ENCODE results near the gene DAGLA. TPM values are rescaled to one million over a fixed set of nuclear protein-coding genes. Genes with fewer than 3 reads are reported as not detected.

DAGLA gene
- total and polyA plus RNA-seq, 2 of the 13 experiments (the other 11 are each of a cell fraction or from before 2014, with no cell fraction given) = 2.6 to 3.9 TPM

DNA sequence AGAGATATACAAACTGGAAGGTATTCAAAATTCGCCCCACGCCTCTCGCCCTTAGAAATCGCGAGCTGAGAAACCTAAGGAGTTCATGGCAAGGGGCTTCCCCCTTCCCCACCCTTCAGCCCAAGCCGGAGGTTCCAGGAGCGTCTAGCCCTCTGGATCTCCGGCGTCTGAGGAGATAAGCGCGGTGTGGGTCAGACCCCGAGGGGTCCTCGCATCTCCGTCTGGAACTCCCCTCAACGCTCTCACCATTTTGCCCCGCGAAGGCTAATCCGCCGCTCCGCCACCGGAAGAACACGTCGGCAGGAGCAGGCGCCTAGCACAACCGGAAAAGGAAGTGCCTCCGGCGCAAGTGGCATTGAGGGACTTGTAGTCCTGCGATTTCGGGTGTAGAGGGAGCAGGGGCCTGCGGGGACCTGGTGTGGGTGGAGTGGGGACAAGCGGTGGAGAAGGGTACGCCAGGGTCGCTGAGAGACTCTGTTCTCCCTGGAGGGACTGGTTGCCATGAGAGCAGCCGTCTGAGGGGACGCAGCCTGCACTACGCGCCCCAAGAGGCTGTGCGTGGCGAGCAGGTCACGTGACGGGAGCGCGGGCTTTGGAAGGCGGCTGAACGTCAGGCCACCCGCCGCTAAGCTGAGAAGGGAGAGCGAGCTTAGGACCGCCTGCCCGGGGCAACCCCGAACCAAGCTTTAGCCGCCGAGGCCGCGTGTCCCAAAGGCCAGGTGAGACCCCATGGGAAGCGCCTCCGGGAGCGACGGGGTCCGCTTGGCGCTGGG, 112.3 kb downstream of the DAGLA start, which contains the start of the genes FEN1 and TMEM258 (continued):
- TF ChIP-seq, protein P1, sequence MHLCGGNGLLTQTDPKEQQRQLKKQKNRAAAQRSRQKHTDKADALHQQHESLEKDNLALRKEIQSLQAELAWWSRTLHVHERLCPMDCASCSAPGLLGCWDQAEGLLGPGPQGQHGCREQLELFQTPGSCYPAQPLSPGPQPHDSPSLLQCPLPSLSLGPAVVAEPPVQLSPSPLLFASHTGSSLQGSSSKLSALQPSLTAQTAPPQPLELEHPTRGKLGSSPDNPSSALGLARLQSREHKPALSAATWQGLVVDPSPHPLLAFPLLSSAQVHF (CRISPR knock-in tag; IDR thresholded peaks at IDR 0.05) = 0 out of 2 replicates have a peak, but pooled peaks have one; percentile 41
- 0 out of 2 replicates have a peak, but pooled peaks have one; percentile 22 for TF ChIP-seq NCOR1 (IDR thresholded peaks at IDR 0.05; ENCODE audit: borderline replicate concordance, low read length)
- TF ChIP-seq, protein P2, sequence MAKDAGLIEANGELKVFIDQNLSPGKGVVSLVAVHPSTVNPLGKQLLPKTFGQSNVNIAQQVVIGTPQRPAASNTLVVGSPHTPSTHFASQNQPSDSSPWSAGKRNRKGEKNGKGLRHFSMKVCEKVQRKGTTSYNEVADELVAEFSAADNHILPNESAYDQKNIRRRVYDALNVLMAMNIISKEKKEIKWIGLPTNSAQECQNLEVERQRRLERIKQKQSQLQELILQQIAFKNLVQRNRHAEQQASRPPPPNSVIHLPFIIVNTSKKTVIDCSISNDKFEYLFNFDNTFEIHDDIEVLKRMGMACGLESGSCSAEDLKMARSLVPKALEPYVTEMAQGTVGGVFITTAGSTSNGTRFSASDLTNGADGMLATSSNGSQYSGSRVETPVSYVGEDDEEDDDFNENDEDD (CRISPR knock-in tag; IDR thresholded peaks at IDR 0.05; ENCODE audit: borderline replicate concordance) = peak; percentile 99
- no peak for TF ChIP-seq MTA1 (CRISPR knock-in tag; IDR thresholded peaks at IDR 0.05; ENCODE audit: borderline replicate concordance)
- TF ChIP-seq EED (CRISPR knock-in tag; IDR thresholded peaks at IDR 0.05) = no peak
- TF ChIP-seq THYN1 (CRISPR knock-in tag; IDR thresholded peaks at IDR 0.05; ENCODE audit: borderline replicate concordance, low read depth) = no peak
- peak; percentile 90 for TF ChIP-seq TAF1 (CRISPR knock-in tag; IDR thresholded peaks at IDR 0.05)
- TF ChIP-seq TCF7 (IDR thresholded peaks at IDR 0.05; ENCODE audit: low read depth) = no peak
- no peak for TF ChIP-seq SMAD9 (CRISPR knock-in tag; IDR thresholded peaks at IDR 0.05)
- peak; percentile 93 for TF ChIP-seq SALL2 (CRISPR knock-in tag; IDR thresholded peaks at IDR 0.05)
- TF ChIP-seq ZNF841 (CRISPR knock-in tag; IDR thresholded peaks at IDR 0.05; ENCODE audit: borderline replicate concordance) = no peak
- 0 out of 2 replicates have a peak, but pooled peaks have one; percentile 77 for TF ChIP-seq RFXANK (CRISPR knock-in tag; IDR thresholded peaks at IDR 0.05)
- TF ChIP-seq ZNF776 (CRISPR knock-in tag; IDR thresholded peaks at IDR 0.05) = peak; percentile 90; the same call in 1 of the 2 replicates
- TF ChIP-seq, protein P3, sequence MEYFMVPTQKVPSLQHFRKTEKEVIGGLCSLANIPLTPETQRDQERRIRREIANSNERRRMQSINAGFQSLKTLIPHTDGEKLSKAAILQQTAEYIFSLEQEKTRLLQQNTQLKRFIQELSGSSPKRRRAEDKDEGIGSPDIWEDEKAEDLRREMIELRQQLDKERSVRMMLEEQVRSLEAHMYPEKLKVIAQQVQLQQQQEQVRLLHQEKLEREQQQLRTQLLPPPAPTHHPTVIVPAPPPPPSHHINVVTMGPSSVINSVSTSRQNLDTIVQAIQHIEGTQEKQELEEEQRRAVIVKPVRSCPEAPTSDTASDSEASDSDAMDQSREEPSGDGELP (IDR thresholded peaks at IDR 0.05; ENCODE audit: borderline replicate concordance, low read depth) = 0 out of 2 replicates have a peak, but pooled peaks have one; percentile 33
- 0 out of 2 replicates have a peak, but pooled peaks have one; percentile 52 for TF ChIP-seq KLF12 (CRISPR knock-in tag; IDR thresholded peaks at IDR 0.05; ENCODE audit: borderline replicate concordance)
- TF ChIP-seq, protein P4, sequence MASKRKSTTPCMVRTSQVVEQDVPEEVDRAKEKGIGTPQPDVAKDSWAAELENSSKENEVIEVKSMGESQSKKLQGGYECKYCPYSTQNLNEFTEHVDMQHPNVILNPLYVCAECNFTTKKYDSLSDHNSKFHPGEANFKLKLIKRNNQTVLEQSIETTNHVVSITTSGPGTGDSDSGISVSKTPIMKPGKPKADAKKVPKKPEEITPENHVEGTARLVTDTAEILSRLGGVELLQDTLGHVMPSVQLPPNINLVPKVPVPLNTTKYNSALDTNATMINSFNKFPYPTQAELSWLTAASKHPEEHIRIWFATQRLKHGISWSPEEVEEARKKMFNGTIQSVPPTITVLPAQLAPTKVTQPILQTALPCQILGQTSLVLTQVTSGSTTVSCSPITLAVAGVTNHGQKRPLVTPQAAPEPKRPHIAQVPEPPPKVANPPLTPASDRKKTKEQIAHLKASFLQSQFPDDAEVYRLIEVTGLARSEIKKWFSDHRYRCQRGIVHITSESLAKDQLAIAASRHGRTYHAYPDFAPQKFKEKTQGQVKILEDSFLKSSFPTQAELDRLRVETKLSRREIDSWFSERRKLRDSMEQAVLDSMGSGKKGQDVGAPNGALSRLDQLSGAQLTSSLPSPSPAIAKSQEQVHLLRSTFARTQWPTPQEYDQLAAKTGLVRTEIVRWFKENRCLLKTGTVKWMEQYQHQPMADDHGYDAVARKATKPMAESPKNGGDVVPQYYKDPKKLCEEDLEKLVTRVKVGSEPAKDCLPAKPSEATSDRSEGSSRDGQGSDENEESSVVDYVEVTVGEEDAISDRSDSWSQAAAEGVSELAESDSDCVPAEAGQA (IDR thresholded peaks at IDR 0.05; ENCODE audit: low read depth) = peak; percentile 65; the same call in 1 of the 2 replicates
- TF ChIP-seq, protein P4 (CRISPR knock-in tag; IDR thresholded peaks at IDR 0.05; ENCODE audit: borderline replicate concordance) = no peak
